ENCODE results near the gene GREM2. TPM values are rescaled to one million over a fixed set of nuclear protein-coding genes. Genes with fewer than 3 reads are reported as not detected.

Gene GREM2
- total RNA-seq, 1 donor from 2014 or later, result 1.2 TPM

DNA sequence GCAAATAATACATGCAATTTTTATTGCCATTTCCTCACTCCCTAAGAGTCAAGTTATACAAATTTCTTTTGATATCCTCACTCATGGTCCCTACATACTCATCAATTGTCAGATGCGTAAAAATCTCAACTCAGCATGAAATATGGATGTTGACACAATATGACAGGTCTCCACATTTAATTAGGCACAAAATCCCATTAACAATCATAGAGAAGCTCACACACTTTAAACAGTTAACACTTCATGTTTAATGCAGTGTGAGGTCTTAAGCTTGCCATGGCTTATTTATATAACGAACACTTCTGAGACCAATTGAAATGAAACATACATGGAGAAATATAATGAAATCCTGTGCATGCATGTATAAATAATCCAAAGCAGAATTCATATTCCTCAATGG, 58.6 kb downstream of the GREM2 start:
- no peak for DNase-seq (ENCODE audit: extremely low spot score in 2 of 2)
- no peaks in the 10 kb centered on the region for H3K4me1 ChIP-seq
- no peak overlapping the region for H3K4me3 ChIP-seq
- TF ChIP-seq POLR2AphosphoS5 (IDR thresholded peaks at IDR 0.05; ENCODE audit: insufficient read depth in 1 of 2, low read depth in 1 of 2) (no peak), POLR2A (IDR thresholded peaks at IDR 0.05) (no peak), CTCF (IDR thresholded peaks at IDR 0.05) (no peak)
- no peaks in the 10 kb centered on the region for H3K36me3 ChIP-seq
- no peaks in the 10 kb centered on the region for H3K9me3 ChIP-seq
- no peaks in the 10 kb centered on the region for H3K27me3 ChIP-seq
- intact Hi-C loops (cut with DNase I), result no loop called here
- no peak overlapping the region for H3K27ac ChIP-seq

- H3K36me3 ChIP-seq, result no peaks in the 10 kb centered on the region
- no peak overlapping the region for H3K4me3 ChIP-seq
- no peaks in the 10 kb centered on the region for H3K4me1 ChIP-seq
- intact Hi-C loops (cut with DNase I), result no loop called here
- no peak for TF ChIP-seq CTCF (IDR thresholded peaks at IDR 0.05)
- TF ChIP-seq POLR2AphosphoS5 (IDR thresholded peaks at IDR 0.05; ENCODE audit: insufficient read depth in 1 of 2, low read depth in 1 of 2), result no peak
- TF ChIP-seq POLR2A (IDR thresholded peaks at IDR 0.05), result no peak
- DNase-seq (ENCODE audit: extremely low spot score in 2 of 2), result no peak
- no peaks in the 10 kb centered on the region for H3K9me3 ChIP-seq
- H3K27me3 ChIP-seq, result no peaks in the 10 kb centered on the region
- no peak overlapping the region for H3K27ac ChIP-seq
Observed at GRCh38 chr1:240539769-240540414, 72.1 kb downstream of the GREM2 start.

GRCh38 chr1:240538776-240539430, 73.1 kb downstream of the GREM2 start:
- Histone ChIP-seq H3K27me3 (no peaks in the 10 kb centered on the region), H3K4me3 (no peak overlapping the region), H3K27ac (no peak overlapping the region), H3K4me1 (no peaks in the 10 kb centered on the region), H3K36me3 (no peaks in the 10 kb centered on the region), H3K9me3 (no peaks in the 10 kb centered on the region)
- no peak for DNase-seq (ENCODE audit: extremely low spot score in 2 of 2)
- TF ChIP-seq POLR2A (IDR thresholded peaks at IDR 0.05) (no peak), CTCF (IDR thresholded peaks at IDR 0.05) (no peak), POLR2AphosphoS5 (IDR thresholded peaks at IDR 0.05; ENCODE audit: insufficient read depth in 1 of 2, low read depth in 1 of 2) (no peak)
- intact Hi-C loops (cut with DNase I), result no loop called here

DNA sequence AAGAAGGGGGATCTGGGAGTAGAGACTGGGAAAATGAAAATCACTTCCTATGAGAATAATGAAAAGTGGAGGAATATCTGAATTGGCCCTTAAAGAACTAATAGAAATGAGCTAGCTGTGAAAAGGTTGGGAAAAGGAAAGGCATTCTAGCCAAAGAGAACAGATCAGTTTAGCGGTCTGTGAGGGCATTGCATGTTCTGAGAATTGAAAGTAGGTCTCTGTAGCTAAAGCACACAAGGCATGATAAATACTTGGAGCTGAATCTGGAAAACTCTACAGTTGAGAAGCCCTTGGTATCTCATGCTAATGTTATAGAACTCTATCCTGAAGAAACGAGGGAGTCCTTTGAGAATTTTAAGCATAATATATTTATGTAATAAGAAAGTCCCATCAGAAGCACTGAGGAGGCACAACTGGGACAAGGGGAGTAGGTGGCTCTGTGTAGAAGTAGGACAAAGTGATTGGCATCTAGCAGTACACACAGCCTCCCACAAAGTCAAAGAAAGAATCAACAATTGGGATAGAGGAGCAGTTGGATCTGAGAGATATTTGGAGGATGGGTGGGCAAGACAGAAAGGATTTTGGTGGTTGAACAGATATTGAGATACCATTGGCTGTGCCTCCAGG, 78.7 kb downstream of the GREM2 start:
- no peaks in the 10 kb centered on the region for H3K27me3 ChIP-seq
- no peaks in the 10 kb centered on the region for H3K9me3 ChIP-seq
- intact Hi-C loops (cut with DNase I), result no loop called here
- no peaks in the 10 kb centered on the region for H3K4me1 ChIP-seq
- H3K4me3 ChIP-seq, result no peak overlapping the region
- H3K27ac ChIP-seq, result no peak overlapping the region
- TF ChIP-seq CTCF (IDR thresholded peaks at IDR 0.05) (no peak), POLR2A (IDR thresholded peaks at IDR 0.05) (no peak), POLR2AphosphoS5 (IDR thresholded peaks at IDR 0.05; ENCODE audit: insufficient read depth in 1 of 2, low read depth in 1 of 2) (no peak)
- DNase-seq (ENCODE audit: extremely low spot score in 2 of 2), result no peak
- no peaks in the 10 kb centered on the region for H3K36me3 ChIP-seq

DNA sequence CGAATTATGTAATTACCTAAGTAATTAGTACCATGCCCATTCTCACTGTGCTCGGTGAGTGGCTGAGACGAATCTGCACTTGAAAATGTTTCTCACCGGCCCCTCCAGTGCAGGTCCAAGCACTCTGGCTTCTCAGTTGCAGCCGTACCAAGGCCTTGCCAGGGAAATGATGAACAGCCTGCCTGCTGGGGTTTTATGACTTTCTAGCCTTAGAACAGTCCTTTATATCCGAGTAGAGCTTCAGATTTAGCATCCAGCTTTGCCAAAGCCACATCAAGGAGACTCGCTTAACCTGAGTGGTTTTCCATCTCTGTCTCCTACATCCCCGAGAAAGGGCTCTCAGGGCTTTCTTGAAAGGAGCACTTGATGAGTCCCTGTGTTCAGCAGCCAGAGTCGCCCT, 83.4 kb downstream of the GREM2 start:
- Histone ChIP-seq H3K27me3 (no peaks in the 10 kb centered on the region), H3K4me1 (no peaks in the 10 kb centered on the region), H3K27ac (no peak overlapping the region), H3K9me3 (no peaks in the 10 kb centered on the region), H3K4me3 (no peak overlapping the region), H3K36me3 (no peaks in the 10 kb centered on the region)
- no peak for DNase-seq (ENCODE audit: extremely low spot score in 2 of 2)
- intact Hi-C loops (cut with DNase I), result no loop called here
- no peak for TF ChIP-seq POLR2A (IDR thresholded peaks at IDR 0.05)
- no peak for TF ChIP-seq POLR2AphosphoS5 (IDR thresholded peaks at IDR 0.05; ENCODE audit: insufficient read depth in 1 of 2, low read depth in 1 of 2)
- no peak for TF ChIP-seq CTCF (IDR thresholded peaks at IDR 0.05)
